ENCODE measurements around the gene MAML2. TPM values are rescaled to one million over a fixed set of nuclear protein-coding genes. Genes with fewer than 3 reads are reported as not detected.

Gene MAML2
- total and polyA plus RNA-seq, 8 donors, result 2.4 to 11.8 (median 4.1) TPM

GRCh38 chr11:96097844-96098421 is 245.1 kb downstream of the MAML2 start:
- no peaks in the 10 kb centered on the region for H3K9me3 ChIP-seq
- ATAC-seq (peak in 1 of 4 donors; percentile 4), DNase-seq (no peak), FAIRE-seq (no peak)
- H3K4me1 ChIP-seq, result peaks cover 7 to 31% (median 16%) of the 10 kb centered on the region in 3 donors
- TF ChIP-seq, protein P1, sequence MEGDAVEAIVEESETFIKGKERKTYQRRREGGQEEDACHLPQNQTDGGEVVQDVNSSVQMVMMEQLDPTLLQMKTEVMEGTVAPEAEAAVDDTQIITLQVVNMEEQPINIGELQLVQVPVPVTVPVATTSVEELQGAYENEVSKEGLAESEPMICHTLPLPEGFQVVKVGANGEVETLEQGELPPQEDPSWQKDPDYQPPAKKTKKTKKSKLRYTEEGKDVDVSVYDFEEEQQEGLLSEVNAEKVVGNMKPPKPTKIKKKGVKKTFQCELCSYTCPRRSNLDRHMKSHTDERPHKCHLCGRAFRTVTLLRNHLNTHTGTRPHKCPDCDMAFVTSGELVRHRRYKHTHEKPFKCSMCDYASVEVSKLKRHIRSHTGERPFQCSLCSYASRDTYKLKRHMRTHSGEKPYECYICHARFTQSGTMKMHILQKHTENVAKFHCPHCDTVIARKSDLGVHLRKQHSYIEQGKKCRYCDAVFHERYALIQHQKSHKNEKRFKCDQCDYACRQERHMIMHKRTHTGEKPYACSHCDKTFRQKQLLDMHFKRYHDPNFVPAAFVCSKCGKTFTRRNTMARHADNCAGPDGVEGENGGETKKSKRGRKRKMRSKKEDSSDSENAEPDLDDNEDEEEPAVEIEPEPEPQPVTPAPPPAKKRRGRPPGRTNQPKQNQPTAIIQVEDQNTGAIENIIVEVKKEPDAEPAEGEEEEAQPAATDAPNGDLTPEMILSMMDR (IDR thresholded peaks at IDR 0.05), result no peak
- intact Hi-C loops (cut with DNase I), result no loop called here
- H3K4me3 ChIP-seq, result no peak overlapping the region
- H3K36me3 ChIP-seq, result no peaks in the 10 kb centered on the region
- 55 to 57% methylated on average over 4 of the region's 4 CpGs for WGBS, 2 donors
- no peaks in the 10 kb centered on the region for H3K27me3 ChIP-seq
- H3K27ac ChIP-seq, result peak overlapping the region; percentile 37 to 83 (median 81)

DNA sequence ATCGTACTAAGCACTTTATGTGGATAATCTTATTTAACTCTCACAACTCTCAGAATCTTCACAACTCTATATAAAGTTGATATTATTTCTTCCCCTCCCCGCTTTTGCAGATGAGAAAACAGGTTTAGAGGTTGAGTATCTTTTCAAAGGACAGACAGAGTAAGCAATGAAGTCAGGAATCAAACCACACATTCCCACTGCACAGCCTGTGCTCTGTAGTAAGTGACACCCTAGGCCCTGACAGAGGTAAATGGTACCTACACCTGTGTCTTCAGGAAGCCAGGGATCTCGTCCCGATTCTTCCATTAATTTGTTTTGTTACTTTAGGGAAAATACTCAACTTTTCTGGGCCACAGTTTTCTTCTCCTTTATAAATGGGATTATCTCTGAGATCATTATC is 246.6 kb downstream of the MAML2 start:
- 52 to 57% methylated on average over 4 of the region's 4 CpGs for WGBS, 2 donors
- Histone ChIP-seq H3K27me3 (no peaks in the 10 kb centered on the region), H3K4me3 (no peak overlapping the region), H3K27ac (peak overlapping the region; percentile 37 to 83 (median 81)), H3K36me3 (no peaks in the 10 kb centered on the region), H3K4me1 (peaks cover 7 to 31% (median 16%) of the 10 kb centered on the region in 3 donors), H3K9me3 (no peaks in the 10 kb centered on the region)
- FAIRE-seq, result no peak
- peak in 3 of 4 donors; percentile 25 to 37 (median 34) for ATAC-seq
- TF ChIP-seq, protein P1 (IDR thresholded peaks at IDR 0.05), result no peak
- intact Hi-C loops (cut with DNase I), result no loop called here
- no peak for DNase-seq

DNA sequence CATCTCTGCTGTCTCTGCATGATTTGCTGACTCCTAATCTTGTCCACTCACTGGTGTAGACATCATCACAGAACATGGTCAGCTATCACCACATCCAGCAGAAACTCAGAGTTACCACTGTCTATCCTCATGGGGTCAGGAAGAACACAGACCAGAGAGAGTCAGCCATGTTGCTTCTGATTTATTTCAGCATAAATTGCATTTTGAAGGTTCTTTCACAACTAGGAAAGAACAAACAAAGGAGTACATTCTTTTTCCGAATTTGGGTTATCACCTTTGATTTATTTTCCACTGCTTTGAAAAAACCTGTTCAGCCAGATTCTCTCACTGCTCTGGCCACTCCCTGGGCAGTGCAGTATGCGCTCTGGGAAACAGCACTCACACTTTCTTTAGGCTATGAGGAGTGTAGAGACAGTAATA is 247.1 kb downstream of the MAML2 start:
- DNase-seq (peak in 2 of 6 donors; percentile 27 to 29), FAIRE-seq (no peak), ATAC-seq (peak; percentile 76 to 85 (median 82))
- no peaks in the 10 kb centered on the region for H3K36me3 ChIP-seq
- WGBS, 2 donors, result 13 to 18% methylated on average over 2 of the region's 2 CpGs
- intact Hi-C loops (cut with DNase I), result no loop called here
- TF ChIP-seq, protein P1 (IDR thresholded peaks at IDR 0.05), result no peak
- no peaks in the 10 kb centered on the region for H3K27me3 ChIP-seq
- H3K4me1 ChIP-seq, result peaks cover 7 to 31% (median 16%) of the 10 kb centered on the region in 3 donors
- H3K9me3 ChIP-seq, result no peaks in the 10 kb centered on the region
- no peak overlapping the region for H3K4me3 ChIP-seq
- peak overlapping the region; percentile 23 to 83 (median 81) for H3K27ac ChIP-seq

- TF ChIP-seq, protein P1 (IDR thresholded peaks at IDR 0.05), result no peak
- FAIRE-seq, result no peak
These were observed 248.8 kb downstream of the MAML2 start for GRCh38 chr11:96094156-96094555.

GRCh38 chr11:96092511-96092910 is 250.5 kb downstream of the MAML2 start:
- no peak for DNase-seq
- Histone ChIP-seq H3K9me3 (no peaks in the 10 kb centered on the region), H3K4me1 (peaks cover 7 to 12% (median 8%) of the 10 kb centered on the region in 3 donors), H3K27ac (no peak overlapping the region), H3K4me3 (no peak overlapping the region), H3K36me3 (no peaks in the 10 kb centered on the region), H3K27me3 (no peaks in the 10 kb centered on the region)
- ATAC-seq, result no peak
- WGBS, 2 donors, result 89 to 95% methylated on average over 8 of the region's 8 CpGs
- intact Hi-C loops (cut with DNase I), result no loop called here
- TF ChIP-seq, protein P1 (IDR thresholded peaks at IDR 0.05), result no peak
- FAIRE-seq, result no peak

More at GRCh38 chr11:96094156-96094555, 248.8 kb downstream of the MAML2 start:
- Histone ChIP-seq H3K9me3 (no peaks in the 10 kb centered on the region), H3K36me3 (no peaks in the 10 kb centered on the region), H3K27ac (peak overlapping the region in 2 of 4 donors; percentile 72 to 80), H3K27me3 (no peaks in the 10 kb centered on the region), H3K4me1 (peaks cover 7 to 28% (median 16%) of the 10 kb centered on the region in 3 donors), H3K4me3 (no peak overlapping the region)
- DNase-seq (no peak), ATAC-seq (no peak)
- intact Hi-C loops (cut with DNase I), result no loop called here
- 56 to 76% methylated on average over 2 of the region's 2 CpGs for WGBS, 2 donors

All from pancreas (tissue), 10 donors.